ENCODE results near the gene MYOCD.

GRCh38 chr17:12756786-12757185 lies 91.1 kb downstream of the MYOCD start:
- TF ChIP-seq CTCF (IDR thresholded peaks at IDR 0.05) (no peak), EP300 (IDR thresholded peaks at IDR 0.05) (no peak), POLR2A (IDR thresholded peaks at IDR 0.05) (no peak)

Data from tibial nerve (tissue), 4 donors.